ENCODE data around the gene SDSL.
A peak's percentile ranks its signal among the peaks of the same experiment; 100 is the strongest.

SDSL gene

DNA sequence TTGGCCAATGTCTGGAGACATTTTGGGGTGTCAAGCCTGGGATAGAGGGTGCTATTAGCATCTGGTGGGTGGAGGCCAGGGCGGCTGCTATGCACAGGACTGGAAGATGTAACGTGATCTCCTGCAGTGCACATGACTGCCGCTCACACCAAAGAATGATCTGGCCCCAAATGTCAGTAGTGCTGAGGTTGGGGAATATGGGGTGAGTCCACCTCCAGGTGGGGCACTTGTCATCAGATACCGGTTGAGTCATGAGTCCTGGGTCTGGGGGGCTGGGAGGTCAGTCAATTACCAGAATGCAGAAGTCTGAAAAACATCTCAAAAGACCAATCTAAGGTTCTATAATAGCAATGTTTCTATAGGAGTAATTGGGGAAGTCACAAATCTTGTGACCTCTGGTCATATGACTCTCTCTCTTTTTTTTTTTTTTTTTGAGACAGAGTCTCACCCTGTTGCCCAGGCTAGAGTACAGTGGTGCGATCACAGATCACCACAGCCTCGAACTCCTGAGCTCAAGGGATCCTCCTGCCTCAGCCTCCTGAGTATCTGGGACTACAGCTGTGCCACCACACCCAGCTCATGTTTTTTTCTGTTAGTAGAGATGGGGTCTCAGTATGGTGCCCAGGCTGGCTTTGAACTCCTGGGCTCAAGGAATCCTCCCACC, 6.0 kb upstream of the SDSL start:
- TF ChIP-seq, protein P1, sequence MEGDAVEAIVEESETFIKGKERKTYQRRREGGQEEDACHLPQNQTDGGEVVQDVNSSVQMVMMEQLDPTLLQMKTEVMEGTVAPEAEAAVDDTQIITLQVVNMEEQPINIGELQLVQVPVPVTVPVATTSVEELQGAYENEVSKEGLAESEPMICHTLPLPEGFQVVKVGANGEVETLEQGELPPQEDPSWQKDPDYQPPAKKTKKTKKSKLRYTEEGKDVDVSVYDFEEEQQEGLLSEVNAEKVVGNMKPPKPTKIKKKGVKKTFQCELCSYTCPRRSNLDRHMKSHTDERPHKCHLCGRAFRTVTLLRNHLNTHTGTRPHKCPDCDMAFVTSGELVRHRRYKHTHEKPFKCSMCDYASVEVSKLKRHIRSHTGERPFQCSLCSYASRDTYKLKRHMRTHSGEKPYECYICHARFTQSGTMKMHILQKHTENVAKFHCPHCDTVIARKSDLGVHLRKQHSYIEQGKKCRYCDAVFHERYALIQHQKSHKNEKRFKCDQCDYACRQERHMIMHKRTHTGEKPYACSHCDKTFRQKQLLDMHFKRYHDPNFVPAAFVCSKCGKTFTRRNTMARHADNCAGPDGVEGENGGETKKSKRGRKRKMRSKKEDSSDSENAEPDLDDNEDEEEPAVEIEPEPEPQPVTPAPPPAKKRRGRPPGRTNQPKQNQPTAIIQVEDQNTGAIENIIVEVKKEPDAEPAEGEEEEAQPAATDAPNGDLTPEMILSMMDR (IDR thresholded peaks at IDR 0.05) = no peak
- no peak overlapping the region for H3K27ac ChIP-seq
- intact Hi-C loops (cut with DNase I; ENCODE audit: low total_unique reads) = no loop called here
- peak in 1 of 2 donors; percentile 56 for DNase-seq
- no peaks in the 10 kb centered on the region for H3K9me3 ChIP-seq
- H3K4me3 ChIP-seq = no peak overlapping the region
- peaks cover 0 to 17% of the 10 kb centered on the region in 2 donors for H3K27me3 ChIP-seq
- no peaks in the 10 kb centered on the region for H3K36me3 ChIP-seq
- H3K4me1 ChIP-seq = no peaks in the 10 kb centered on the region

- Histone ChIP-seq H3K36me3 (no peaks in the 10 kb centered on the region), H3K9me3 (no peaks in the 10 kb centered on the region), H3K4me3 (no peak overlapping the region), H3K4me1 (peaks cover 0 to 16% (median 10%) of the 10 kb centered on the region in 4 donors), H3K27me3 (peaks cover 0 to 9% of the 10 kb centered on the region in 2 donors), H3K27ac (no peak overlapping the region)
- TF ChIP-seq, protein P1 (IDR thresholded peaks at IDR 0.05) = no peak
- intact Hi-C loops (cut with DNase I; ENCODE audit: low total_unique reads) = no loop called here
- DNase-seq = peak in 1 of 2 donors; percentile 36
These were observed 3.8 kb upstream of the SDSL start for GRCh38 chr12:113418213-113418879.

DNA sequence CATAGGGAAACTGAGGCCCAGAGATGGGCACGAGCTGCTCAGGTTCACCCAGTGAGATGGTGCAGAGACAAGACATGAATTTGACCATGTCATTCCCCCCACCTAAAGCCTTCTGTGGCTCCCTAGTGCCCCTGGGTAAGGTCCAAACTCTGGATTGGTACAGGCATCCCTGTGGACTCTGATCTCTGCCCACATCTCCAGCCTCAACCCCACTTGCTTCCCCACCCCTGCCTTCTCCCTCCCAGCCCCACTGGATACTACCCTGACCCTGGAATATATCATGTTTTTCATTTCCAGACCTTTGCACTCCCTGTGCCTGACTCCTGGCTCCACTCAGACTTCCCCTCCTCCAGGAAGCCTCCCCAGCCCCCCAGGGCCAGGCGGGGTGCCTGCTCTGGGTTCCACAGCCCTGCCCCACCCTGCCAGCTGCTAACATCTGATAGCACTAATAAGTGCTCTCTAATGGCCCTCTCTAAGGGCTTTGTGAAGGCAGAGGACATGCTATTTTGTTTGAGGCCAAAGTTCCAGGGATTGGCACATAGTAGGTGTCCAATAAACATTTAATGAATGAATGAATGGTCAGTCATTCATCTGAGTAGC, 1.1 kb upstream of the SDSL start:
- intact Hi-C loops (cut with DNase I; ENCODE audit: low total_unique reads) = no loop called here
- H3K27me3 ChIP-seq = peaks cover 0 to 8% of the 10 kb centered on the region in 2 donors
- no peak overlapping the region for H3K4me3 ChIP-seq
- no peaks in the 10 kb centered on the region for H3K9me3 ChIP-seq
- H3K27ac ChIP-seq = no peak overlapping the region
- H3K36me3 ChIP-seq = no peaks in the 10 kb centered on the region
- no peak for DNase-seq
- TF ChIP-seq, protein P1 (IDR thresholded peaks at IDR 0.05) = no peak
- peaks cover 0 to 16% (median 10%) of the 10 kb centered on the region in 4 donors for H3K4me1 ChIP-seq

DNA sequence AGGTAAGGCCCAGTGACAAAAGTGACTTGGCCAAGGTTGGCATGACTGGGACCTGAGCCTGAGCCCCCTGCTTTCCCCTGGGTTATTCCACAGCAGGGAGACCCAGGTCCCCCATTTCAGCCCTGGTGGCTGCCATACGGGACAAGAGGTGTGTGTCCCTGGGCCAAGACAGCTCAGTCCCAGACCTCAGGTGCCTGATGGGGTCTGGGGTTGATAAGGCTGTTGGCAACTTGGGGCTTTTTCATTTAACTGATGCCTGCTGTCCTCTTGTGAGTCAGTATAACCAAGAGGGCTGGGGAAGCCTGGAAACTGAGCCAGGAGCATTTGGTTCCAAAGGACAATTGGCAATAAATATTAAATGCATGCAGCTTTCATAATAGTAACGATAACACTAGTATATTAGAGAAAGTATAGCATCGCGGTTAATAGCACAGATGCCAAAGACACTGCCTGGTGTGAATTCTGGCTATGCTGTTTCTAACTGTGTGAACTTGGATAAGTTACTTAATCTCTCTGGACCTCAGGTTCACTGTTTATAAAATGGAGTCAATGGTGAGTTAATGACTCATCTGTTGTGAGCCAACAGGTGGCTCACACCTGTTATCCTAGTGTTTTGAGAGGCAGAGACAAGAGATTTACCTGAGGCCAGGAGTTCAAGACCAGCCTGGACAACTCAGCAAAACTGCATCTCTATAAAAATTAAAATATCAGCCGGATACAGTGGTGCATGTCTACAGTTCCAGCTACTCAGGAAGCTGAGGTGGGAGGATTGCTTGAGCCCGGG, 898 bp downstream of the SDSL start:
- Histone ChIP-seq H3K27me3 (peaks cover 0 to 8% of the 10 kb centered on the region in 2 donors), H3K9me3 (no peaks in the 10 kb centered on the region), H3K36me3 (no peaks in the 10 kb centered on the region), H3K4me3 (peak overlapping the region; percentile 43 to 55), H3K4me1 (peaks cover 0 to 16% (median 10%) of the 10 kb centered on the region in 4 donors), H3K27ac (peak overlapping the region; percentile 11 to 62)
- no peak for DNase-seq
- intact Hi-C loops (cut with DNase I; ENCODE audit: low total_unique reads) = no loop called here
- TF ChIP-seq, protein P1 (IDR thresholded peaks at IDR 0.05) = no peak

- Histone ChIP-seq H3K4me1 (peaks cover 0 to 16% (median 10%) of the 10 kb centered on the region in 4 donors), H3K9me3 (no peaks in the 10 kb centered on the region), H3K4me3 (no peak overlapping the region), H3K27me3 (peaks cover 0 to 11% of the 10 kb centered on the region in 2 donors), H3K27ac (no peak overlapping the region), H3K36me3 (no peaks in the 10 kb centered on the region)
- intact Hi-C loops (cut with DNase I; ENCODE audit: low total_unique reads) = no loop called here
- no peak for DNase-seq
- TF ChIP-seq, protein P1 (IDR thresholded peaks at IDR 0.05) = no peak
These were observed 2.3 kb downstream of the SDSL start for GRCh38 chr12:113424456-113424855.

Measured in tibial artery (tissue), 4 donors.